NCI-H510A treated with DMSO at 0.1 percent for 48 hours (cell line): ENCODE data around the gene IQSEC3.
A peak's percentile ranks its signal among the peaks of the same experiment; 100 is the strongest.
"Not testable (repeated sequence)": the region's sequence is repeated elsewhere in the genome, so short reads cannot be mapped to it uniquely, and the experiment has no call there.

Experiments used
- DNase-seq: peaks from one replicate; lab custom pipeline; 2025; lab: John Stamatoyannopoulos, UW

IQSEC3 gene

GRCh38 chr12:177980-178828, 111.6 kb downstream of the IQSEC3 start:
- DNase-seq = no peak

- DNase-seq = no peak
Observed at GRCh38 chr12:178829-179109, 112.2 kb downstream of the IQSEC3 start.

- peak; percentile 62 for DNase-seq
Observed at GRCh38 chr12:179131-179884, 112.7 kb downstream of the IQSEC3 start.

GRCh38 chr12:179885-180284, 113.3 kb downstream of the IQSEC3 start:
- no peak for DNase-seq

GRCh38 chr12:180445-180844, 113.9 kb downstream of the IQSEC3 start:
- DNase-seq = peak; percentile 11

GRCh38 chr12:181921-182320, 115.4 kb downstream of the IQSEC3 start:
- DNase-seq = no peak

GRCh38 chr12:182381-182892, 115.9 kb downstream of the IQSEC3 start:
- no peak for DNase-seq

GRCh38 chr12:184811-185575, 118.4 kb downstream of the IQSEC3 start:
- no peak for DNase-seq

GRCh38 chr12:185576-185955, 119.0 kb downstream of the IQSEC3 start:
- no peak for DNase-seq

GRCh38 chr12:186006-186625, 119.5 kb downstream of the IQSEC3 start:
- no peak for DNase-seq

- DNase-seq = not testable (repeated sequence)
Observed at GRCh38 chr12:187986-188909, 121.7 kb downstream of the IQSEC3 start.

GRCh38 chr12:188910-189621, 122.5 kb downstream of the IQSEC3 start:
- peak; percentile 30 for DNase-seq

GRCh38 chr12:189622-189962, 123.0 kb downstream of the IQSEC3 start:
- DNase-seq = no peak

GRCh38 chr12:190881-191280, 124.3 kb downstream of the IQSEC3 start:
- no peak for DNase-seq

GRCh38 chr12:191541-191940, 125.0 kb downstream of the IQSEC3 start:
- no peak for DNase-seq

GRCh38 chr12:193261-193660, 126.7 kb downstream of the IQSEC3 start:
- DNase-seq = no peak

GRCh38 chr12:194276-194675, 127.7 kb downstream of the IQSEC3 start:
- no peak for DNase-seq

GRCh38 chr12:195156-195555, 128.6 kb downstream of the IQSEC3 start:
- no peak for DNase-seq

GRCh38 chr12:195951-196350, 129.4 kb downstream of the IQSEC3 start:
- DNase-seq = no peak

GRCh38 chr12:196436-196835, 129.9 kb downstream of the IQSEC3 start:
- no peak for DNase-seq
